LoVo (cell line): ENCODE data around the gene PDLIM4.

ENCODE experiments used
- DNase-seq: peaks from one replicate; pipeline ENCODE4 v3.0.0-alpha.2; 2016; ENCODE audit warnings: low spot score

Gene PDLIM4

DNA sequence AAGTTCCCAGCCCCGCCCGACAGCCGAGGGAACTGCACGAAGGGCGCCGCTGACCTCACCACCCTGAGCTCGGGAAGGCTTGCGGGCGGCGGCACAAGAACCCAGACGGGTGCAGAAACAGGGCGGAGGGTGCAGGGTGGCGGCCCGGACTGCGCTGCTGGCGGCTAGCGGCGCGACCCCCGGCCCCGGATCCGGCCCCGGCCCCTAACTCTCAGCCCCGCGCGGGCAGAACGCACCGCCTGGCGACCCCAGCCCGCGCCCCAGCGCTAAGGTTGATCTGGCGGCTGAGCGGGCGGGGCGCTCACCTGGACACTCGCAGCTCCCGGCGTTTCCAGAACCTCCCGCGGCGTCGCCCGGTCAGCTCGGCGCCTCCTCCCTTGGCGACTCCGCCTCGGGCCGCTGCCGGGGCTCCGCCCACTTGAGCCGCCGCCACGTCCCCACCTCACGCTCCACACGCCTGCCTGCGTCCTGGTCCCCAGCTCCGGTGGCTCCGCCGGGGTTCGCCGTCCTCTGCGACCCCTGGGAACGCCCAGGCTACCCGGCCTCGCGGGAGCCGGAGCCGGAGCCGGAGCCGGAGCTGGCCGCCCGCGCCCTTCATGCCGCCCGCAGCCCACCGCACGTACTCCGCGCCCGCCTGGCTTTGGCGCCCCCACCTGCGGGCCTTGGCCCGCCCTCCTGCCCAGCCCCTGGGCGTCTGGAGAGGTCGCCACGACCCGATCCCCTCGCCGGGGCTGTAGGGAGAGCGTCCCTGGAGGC, 29.8 kb upstream of the PDLIM4 start, which contains the start of gene P4HA2:
P4HA2 (minus strand) TSS at position 369 of the 756 bp plus-strand sequence. CDS start 9,227 bp downstream, outside the sequence.
- DNase-seq = peak; percentile 95

DNA sequence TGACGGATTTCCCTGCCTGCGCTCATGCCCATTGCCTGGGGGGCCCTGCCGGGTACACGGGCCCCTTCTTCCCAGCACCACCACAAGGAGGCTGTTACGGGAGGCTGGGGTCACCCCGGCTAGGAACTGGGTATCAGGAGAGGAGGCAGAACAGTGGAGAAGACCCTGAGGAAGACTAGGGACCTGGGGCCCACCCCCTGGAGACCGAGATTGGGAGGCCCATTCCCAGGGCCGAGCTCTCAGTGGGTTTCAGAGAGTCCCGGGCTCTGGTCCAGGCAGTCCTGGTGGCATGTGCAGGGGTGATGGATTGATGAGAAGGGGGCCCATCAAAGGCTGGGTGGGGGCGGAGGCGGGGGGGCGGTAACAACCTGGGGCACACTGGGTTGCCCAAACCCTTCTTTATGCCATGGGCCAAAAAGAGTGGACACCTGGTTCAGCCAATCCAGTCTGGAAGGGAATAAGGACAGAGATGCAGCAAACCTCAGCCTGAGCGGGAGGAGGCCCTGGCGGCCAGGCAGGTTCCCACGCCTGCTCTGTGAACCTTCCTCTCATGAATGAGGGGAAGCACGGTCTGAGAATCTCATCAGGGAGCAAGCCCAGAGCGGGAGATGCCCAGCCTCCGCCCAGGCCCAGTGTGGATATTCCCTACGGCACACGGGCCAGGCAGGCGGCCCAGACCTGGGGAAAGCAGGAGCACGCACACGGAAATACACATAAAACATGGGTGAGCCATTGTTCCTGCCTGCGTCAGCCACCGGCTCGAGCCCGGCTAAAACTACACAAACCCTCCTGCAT, 29.1 kb upstream of the PDLIM4 start:
- DNase-seq = no peak

GRCh38 chr5:132229236-132229635, 28.3 kb upstream of the PDLIM4 start:
- no peak for DNase-seq

DNA sequence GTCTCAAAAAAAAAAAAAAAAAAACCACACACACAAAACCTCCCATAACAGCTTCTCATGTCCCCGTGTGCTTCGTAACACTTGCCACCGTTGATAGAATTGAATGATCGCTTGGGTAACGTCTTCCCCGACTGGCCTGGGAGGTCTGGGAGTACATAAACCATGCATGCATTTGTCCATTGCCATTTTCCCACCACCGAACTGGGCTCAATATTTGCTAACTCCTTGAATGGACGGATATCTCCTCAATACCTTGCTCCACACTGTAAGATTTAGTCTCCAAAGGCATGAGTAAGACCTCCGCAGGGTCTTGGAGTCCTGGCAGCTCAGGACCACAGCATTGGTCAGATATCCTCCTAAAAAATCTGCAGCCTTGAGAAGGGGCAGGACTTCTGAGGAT, 26.6 kb upstream of the PDLIM4 start:
- DNase-seq = no peak

GRCh38 chr5:132232465-132232864, 25.0 kb upstream of the PDLIM4 start:
- no peak for DNase-seq

DNA sequence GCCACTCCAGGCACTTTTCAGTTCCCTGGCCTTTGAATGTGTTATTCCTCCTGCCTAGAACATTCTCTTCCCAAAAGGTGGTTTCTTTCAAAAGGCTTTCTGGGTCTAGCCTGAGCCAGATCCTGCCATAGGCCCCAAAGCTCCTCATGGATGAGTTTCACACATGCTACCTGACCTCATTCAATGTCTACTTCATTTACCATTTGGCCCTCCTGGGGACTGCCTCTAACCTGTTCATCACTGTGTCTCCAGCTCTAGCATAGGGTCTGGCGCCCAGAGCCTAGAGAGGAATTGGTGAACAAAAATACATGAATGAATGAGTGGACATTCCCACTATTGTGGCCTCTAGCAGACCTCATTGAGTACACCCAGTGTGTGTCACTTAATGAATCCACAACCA, 24.4 kb upstream of the PDLIM4 start:
- no peak for DNase-seq

DNA sequence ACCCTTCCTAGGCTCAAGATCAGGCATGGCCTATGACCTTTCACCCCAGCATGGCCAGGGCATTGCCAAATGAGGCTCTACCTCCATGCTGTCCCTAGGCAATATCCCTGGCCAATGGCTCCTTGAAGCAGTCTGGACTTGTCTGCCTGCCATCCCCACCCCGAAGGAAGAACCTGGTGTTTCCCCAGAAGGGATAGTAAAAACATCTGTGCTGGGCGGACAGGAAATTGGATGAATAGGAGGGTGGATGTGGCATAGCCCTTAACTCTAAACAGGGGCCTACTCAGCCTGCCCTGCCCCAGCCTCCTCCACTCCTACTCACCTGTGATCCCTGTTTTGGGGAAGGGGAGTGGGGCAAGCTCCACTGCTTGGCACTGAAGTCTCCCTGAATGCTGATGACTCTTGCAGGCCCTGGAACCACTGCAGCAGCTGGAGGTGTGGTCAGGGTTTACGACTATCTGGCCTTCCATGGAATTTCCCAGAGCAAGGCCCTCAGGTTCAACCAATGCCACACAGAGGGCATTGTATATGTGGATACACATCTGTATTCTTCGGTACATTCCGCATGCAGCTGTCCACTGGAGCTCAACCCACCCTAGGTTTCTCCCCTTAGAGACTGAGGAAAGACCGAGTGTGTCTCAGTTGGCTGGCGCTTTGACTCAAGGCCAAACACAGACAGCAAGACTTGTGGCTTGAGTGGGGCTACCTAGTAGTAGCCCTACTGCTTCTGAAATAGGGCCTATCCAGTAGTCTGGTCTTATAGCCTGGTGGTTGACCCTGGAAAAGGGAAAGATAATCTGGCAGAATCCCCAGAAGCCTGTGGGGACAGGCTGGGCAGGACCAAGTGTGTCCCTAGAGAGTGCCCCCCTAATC, 23.4 kb upstream of the PDLIM4 start:
- DNase-seq = no peak

DNA sequence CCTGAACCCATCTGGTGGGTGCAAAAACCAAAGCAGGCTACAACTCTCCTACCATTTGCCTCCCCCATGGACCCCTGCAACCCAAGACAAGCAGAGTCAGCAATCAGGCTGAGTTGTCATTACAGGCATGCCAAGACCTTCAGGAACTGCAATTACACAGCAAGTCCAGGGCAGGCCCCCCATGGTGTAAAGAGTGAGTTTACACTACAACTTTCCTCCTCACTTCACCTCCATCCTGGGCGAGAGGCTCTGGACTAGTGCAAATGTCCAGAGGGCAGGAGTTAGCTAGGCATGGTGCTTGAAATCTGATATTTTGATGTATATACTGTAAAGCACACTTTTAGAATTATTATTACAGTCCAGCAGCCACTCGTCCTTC, 22.8 kb upstream of the PDLIM4 start:
- no peak for DNase-seq

DNA sequence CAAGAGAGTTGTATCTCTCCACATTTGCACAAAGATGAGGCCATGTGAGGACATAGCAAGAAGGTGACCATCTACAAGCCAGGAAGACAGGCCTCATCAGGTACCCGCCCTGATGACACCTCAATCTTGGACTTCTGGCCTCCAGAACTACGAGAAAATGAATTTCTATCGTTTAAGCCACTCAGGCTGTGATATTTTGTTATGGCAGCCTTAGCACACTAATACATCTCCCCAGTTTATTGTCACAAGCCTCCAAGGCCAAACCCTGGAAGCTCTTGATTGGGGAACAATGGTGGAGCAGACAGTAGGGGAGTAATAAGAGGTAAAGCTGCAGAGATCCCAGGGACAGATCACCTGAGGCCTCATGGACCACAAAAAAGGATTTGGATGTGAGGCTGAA, 22.2 kb upstream of the PDLIM4 start:
- no peak for DNase-seq

- DNase-seq = no peak
These were observed 20.4 kb upstream of the PDLIM4 start for GRCh38 chr5:132237141-132237540.

DNA sequence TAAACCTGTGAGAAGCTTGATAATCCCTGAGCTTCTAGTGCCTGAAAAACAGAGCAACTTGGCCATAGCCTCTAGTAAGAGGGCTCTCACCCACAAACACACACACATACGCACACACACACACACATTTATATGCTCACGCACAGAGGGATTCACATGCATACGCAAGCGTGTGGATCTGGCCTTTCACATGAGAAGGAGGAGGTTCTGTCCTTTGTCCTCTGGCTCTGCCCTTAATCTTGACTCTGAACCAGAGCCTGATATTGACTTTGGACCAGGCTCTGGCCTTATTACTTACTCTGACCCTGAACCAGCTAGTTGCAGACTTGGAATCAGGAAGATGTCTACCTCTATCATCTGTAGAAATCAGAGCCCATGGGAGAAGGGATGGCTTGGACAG, 19.8 kb upstream of the PDLIM4 start:
- DNase-seq = no peak

DNA sequence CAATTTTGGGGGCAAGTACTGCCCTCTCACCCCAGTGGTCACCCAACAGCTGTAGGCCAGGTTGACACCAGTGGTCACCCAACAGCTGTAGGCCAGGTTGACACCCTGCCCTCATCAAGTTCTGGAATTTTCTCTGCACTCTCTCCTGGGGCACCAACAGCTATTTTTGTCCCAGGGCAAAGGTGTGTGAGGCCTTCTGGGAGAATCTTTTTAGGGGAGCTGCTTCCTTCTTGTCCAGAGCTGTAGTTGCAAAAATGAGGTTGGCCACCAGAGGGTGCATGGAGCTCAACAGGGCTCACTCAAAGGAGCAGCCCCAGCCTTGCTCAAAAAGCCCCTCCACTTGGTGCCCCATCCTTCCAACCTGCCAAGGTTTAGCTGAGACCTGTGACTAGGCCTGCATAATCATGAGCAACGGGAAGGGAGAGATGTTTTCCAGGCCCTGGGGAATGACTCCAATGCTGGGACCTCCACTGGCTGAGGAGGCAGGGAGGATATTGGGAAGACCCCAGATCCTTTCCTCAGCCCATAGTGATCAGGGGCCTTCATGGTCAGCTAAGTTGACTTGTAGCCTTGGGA, 19.2 kb upstream of the PDLIM4 start:
- peak; percentile 72 for DNase-seq

DNA sequence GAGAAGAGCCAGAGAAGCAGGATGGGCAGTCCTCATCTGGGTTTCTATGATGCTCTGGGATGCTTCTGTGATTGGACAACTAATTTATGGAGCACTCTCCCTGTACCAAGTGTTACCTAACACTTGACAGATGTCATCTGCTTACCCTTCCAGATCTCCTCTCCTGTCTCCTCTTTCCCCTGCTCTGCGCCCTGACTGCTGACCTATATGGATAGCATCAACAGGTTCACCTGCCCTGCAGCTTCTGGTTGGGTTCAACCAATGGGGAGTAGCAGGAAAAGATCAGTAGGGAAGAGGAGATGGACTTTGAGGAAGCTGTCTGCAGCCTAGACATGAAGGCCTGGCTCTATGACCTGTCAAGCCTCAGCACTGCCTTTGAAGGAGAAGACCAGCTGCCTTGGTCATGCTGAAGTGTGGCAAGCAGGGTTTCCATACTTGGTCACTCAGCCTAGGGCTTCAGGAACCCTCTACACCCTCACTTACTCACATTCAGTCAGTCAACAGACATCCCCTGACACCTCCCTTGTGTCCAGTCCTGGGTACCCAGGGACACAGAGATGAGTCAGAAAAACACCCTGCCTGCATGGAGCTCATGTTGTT, 18.5 kb upstream of the PDLIM4 start:
- DNase-seq = no peak

- no peak for DNase-seq
These were observed 17.7 kb upstream of the PDLIM4 start for GRCh38 chr5:132239776-132240175.

DNA sequence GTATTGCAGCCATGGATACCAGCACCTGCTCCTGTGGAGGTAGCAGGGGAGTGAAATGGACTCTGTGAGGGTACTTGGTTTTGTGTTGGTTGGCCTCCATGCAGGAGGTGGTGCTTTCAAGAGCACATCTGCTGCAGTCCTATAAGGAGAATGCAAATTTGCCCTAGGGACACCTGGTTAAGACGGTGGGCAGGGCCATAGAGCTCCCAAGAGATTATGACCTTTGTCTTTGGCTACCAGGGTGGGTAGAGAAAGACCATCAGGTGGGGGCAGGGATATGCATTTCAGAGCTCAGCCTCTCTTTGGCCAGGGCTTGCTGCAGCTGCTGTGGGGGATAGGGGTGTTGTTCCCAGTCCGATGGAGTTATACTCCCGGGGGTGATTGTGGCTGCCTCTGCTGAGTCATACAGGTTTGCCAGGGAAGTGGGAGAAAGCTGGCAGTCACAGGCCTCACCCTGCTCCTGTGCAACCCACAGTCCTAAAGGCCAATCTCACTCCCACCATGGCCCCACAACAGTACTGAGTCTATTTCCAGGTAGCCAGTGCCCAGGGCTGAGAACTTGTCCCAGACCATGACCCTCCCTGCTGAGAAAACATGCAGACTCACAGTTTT, 14.0 kb upstream of the PDLIM4 start:
- no peak for DNase-seq

DNA sequence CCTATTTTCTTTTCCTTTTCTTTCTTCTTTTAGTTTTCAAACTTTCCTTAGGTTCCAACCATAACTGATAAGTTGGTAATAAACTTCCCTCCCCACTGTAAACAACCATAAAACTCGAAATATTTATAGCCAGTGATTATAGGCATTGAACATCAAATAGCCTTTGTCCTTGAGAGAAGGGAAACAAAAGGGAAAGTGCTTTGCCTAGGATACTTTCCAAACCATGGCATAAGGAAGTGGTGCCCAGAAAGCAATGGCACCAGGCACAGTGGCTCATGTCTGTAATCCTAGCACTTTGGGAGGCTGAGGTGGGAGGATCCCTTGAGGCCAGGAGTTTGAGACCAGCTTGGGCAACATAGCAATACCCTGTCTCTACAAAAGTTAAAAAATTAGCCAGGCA, 11.9 kb upstream of the PDLIM4 start:
- peak; percentile 21 for DNase-seq

GRCh38 chr5:132246806-132247205, 10.7 kb upstream of the PDLIM4 start:
- DNase-seq = no peak

DNA sequence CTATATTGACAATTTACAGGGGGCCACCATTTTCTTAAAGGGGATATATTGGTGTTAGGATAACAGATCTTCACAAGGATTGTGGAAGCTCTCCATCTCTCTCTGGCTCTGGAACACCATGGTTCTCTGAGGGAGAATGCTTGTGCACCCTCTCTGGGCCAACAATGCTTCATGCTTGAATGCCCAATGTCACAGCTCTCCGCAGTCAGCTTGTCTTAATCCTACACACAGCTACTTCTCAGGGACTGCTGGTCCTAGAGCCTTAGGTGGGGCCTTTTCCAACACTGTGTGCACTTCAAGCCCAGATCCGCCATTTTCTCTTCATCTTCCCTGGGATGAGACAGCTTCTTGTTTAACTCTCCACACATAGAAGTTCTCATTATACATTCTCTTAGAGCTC, 6.9 kb upstream of the PDLIM4 start:
- no peak for DNase-seq

GRCh38 chr5:132251220-132251725, 6.2 kb upstream of the PDLIM4 start:
- no peak for DNase-seq

- no peak for DNase-seq
These were observed 4.5 kb upstream of the PDLIM4 start for GRCh38 chr5:132253008-132253441.
